OCI-LY3 (cell line): ENCODE measurements around the gene NR2F1-AS1.
A peak's percentile ranks its signal among the peaks of the same experiment; 100 is the strongest.

ENCODE experiments used
- H2AFZ ChIP-seq: fragments of 200-600, 300-600 bp; shearing (Covaris generic); 2 replicates; pipeline ENCODE4 v1.6.0; 2014; ENCODE audit warnings: antibody characterized with exemption, low read depth, low read length
- H3K27ac ChIP-seq: fragments of 200-600, 300-600 bp; sonication (generic); 2 replicates; pipeline ENCODE4 v1.5.1; 2014; ENCODE audit warnings: mild to moderate bottlenecking, low read length, moderate library complexity, mixed read lengths
- H3K27me3 ChIP-seq: fragments of 200-600, 300-600 bp; sonication (generic); 2 replicates; pipeline ENCODE4 v1.6.1; 2014; ENCODE audit warnings: low read depth, low read length, mixed read lengths
- H3K36me3 ChIP-seq: fragments of 200-600, 300-600 bp; sonication (generic); replicated peaks from 2 replicates; pipeline ENCODE3; 2014; ENCODE audit warnings: low read depth, low read length, mixed read lengths
- H3K4me1 ChIP-seq: fragments of 300-600, 200-600 bp; sonication (generic); 2 replicates; pipeline ENCODE4 v1.6.1; 2014; ENCODE audit warnings: low read length, mixed read lengths
- H3K4me2 ChIP-seq: fragments of 200-600, 300-600 bp; sonication (generic); 2 replicates; pipeline ENCODE4 v1.6.1; 2014; ENCODE audit warnings: low read length, mixed read lengths
- H3K4me3 ChIP-seq: fragments of 300-600, 200-600 bp; sonication (generic); 2 replicates; pipeline ENCODE4 v1.5.1; 2014; ENCODE audit warnings: antibody characterized with exemption, mild to moderate bottlenecking, low read length, moderate library complexity
- H3K79me2 ChIP-seq: fragments of 300-600, 200-600 bp; shearing (Covaris generic); 2 replicates; pipeline ENCODE4 v1.6.1; 2014; ENCODE audit warnings: mild to moderate bottlenecking, low read length, mixed read lengths
- H3K9ac ChIP-seq: fragments of 300-600, 200-600 bp; shearing (Covaris generic); 2 replicates; pipeline ENCODE4 v1.6.0; 2014; ENCODE audit warnings: mild to moderate bottlenecking, low read length, moderate library complexity
- H3K9me3 ChIP-seq: fragments of 200-600, 300-600 bp; shearing (Covaris generic); 2 replicates; pipeline ENCODE4 v1.6.1; 2014; ENCODE audit warnings: low read length, mixed read lengths; ENCODE audit not compliant: insufficient read depth
- H4K20me1 ChIP-seq: fragments of 200-600, 300-600 bp; sonication (generic); 2 replicates; pipeline ENCODE4 v1.6.1; 2016; ENCODE audit warnings: low read length, mixed read lengths; ENCODE audit not compliant: insufficient read depth
- EZH2phosphoT487 ChIP-seq: fragments of 200-600 bp; shearing (Covaris generic); IDR thresholded peaks from 2 replicates; pipeline ENCODE4 v1.6.1; 2018; ENCODE audit warnings: antibody characterized with exemption, mixed run types, low read depth
- TF ChIP-seq, protein P1 (sequence below): fragments of 200-600, 300-600 bp; sonication (generic); IDR thresholded peaks from 2 replicates; pipeline ENCODE4 v1.5.1; 2014; ENCODE audit warnings: antibody characterized with exemption, low read length, low read depth

The NR2F1-AS1 gene

DNA sequence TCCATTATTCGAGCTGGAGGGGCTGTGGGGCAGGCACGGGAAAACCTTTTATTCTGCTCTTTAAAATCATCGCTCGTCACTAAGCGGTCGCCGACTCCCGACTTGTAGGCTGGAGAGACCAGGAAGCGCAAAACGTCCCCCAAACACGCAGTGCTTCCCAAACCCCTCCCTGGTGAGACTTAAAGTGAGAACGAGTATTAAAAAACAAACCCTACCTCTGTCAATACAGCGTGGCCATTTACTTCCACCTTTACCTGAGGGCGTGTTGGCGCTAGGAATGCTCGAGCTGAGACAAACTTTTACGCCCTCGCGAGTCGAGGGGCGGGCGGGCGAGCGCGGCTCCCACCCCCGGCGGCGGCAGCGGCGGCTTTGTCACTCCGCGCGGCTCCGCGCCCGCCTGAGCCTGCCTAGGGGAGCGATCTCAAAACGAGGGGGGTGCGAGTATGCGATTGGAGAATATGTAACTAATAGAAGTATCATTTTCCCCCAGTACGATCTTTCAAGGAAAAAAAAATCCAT is at the start of gene NR2F1-AS1:
TSS of gene NR2F1-AS1 (minus strand) at position 293 of the 519 bp plus-strand sequence.
- no peaks in the 10 kb centered on the region for H3K79me2 ChIP-seq
- no peaks in the 10 kb centered on the region for H3K9me3 ChIP-seq
- peaks cover 3% of the 10 kb centered on the region; the same call in 1 of the 2 replicates for H3K4me1 ChIP-seq
- H3K27ac ChIP-seq: no peak within 1 kb of the TSS
- H3K27me3 ChIP-seq: no peaks in the 10 kb centered on the region
- peak within 1 kb of the TSS; percentile 88 for H3K4me3 ChIP-seq
- peak within 1 kb of the TSS; percentile 77 for H2AFZ ChIP-seq
- peak within 1 kb of the TSS; percentile 63 for H3K9ac ChIP-seq
- H4K20me1 ChIP-seq: no peaks in the 10 kb centered on the region
- H3K36me3 ChIP-seq: no peaks in the 10 kb centered on the region
- TF ChIP-seq, protein P1, sequence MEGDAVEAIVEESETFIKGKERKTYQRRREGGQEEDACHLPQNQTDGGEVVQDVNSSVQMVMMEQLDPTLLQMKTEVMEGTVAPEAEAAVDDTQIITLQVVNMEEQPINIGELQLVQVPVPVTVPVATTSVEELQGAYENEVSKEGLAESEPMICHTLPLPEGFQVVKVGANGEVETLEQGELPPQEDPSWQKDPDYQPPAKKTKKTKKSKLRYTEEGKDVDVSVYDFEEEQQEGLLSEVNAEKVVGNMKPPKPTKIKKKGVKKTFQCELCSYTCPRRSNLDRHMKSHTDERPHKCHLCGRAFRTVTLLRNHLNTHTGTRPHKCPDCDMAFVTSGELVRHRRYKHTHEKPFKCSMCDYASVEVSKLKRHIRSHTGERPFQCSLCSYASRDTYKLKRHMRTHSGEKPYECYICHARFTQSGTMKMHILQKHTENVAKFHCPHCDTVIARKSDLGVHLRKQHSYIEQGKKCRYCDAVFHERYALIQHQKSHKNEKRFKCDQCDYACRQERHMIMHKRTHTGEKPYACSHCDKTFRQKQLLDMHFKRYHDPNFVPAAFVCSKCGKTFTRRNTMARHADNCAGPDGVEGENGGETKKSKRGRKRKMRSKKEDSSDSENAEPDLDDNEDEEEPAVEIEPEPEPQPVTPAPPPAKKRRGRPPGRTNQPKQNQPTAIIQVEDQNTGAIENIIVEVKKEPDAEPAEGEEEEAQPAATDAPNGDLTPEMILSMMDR: no peak
- no peak for TF ChIP-seq EZH2phosphoT487
- peak within 1 kb of the TSS; percentile 94 for H3K4me2 ChIP-seq

- TF ChIP-seq EZH2phosphoT487: no peak
- TF ChIP-seq, protein P1: no peak
- Histone ChIP-seq H3K9me3 (no peaks in the 10 kb centered on the region), H3K27ac (no peak overlapping the region), H3K4me1 (peaks cover 8% of the 10 kb centered on the region; the same call in 1 of the 2 replicates), H3K36me3 (no peaks in the 10 kb centered on the region), H3K4me3 (no peak overlapping the region), H2AFZ (no peak overlapping the region), H3K9ac (no peak overlapping the region), H3K79me2 (no peaks in the 10 kb centered on the region), H4K20me1 (no peaks in the 10 kb centered on the region), H3K4me2 (no peak overlapping the region), H3K27me3 (no peaks in the 10 kb centered on the region)
These were observed 45.8 kb upstream of the NR2F1-AS1 start for GRCh38 chr5:93626801-93627200.

- no peaks in the 10 kb centered on the region for H3K36me3 ChIP-seq
- no peak overlapping the region for H2AFZ ChIP-seq
- no peak overlapping the region for H3K27ac ChIP-seq
- no peaks in the 10 kb centered on the region for H3K27me3 ChIP-seq
- H3K9me3 ChIP-seq: no peaks in the 10 kb centered on the region
- no peak overlapping the region for H3K9ac ChIP-seq
- H3K4me1 ChIP-seq: peaks cover 13% of the 10 kb centered on the region
- H3K79me2 ChIP-seq: no peaks in the 10 kb centered on the region
- no peak for TF ChIP-seq EZH2phosphoT487
- TF ChIP-seq, protein P1: no peak
- no peaks in the 10 kb centered on the region for H4K20me1 ChIP-seq
- no peak overlapping the region for H3K4me3 ChIP-seq
- no peak overlapping the region for H3K4me2 ChIP-seq
These were observed 42.1 kb upstream of the NR2F1-AS1 start for GRCh38 chr5:93623153-93623552.

GRCh38 chr5:93622240-93622885 is 41.3 kb upstream of the NR2F1-AS1 start:
- Histone ChIP-seq H3K4me1 (peaks cover 13% of the 10 kb centered on the region), H3K27me3 (no peaks in the 10 kb centered on the region), H3K79me2 (no peaks in the 10 kb centered on the region), H3K9me3 (no peaks in the 10 kb centered on the region), H3K36me3 (no peaks in the 10 kb centered on the region), H2AFZ (no peak overlapping the region), H3K27ac (no peak overlapping the region), H3K4me3 (peak overlapping the region; percentile 95), H4K20me1 (no peaks in the 10 kb centered on the region), H3K9ac (no peak overlapping the region), H3K4me2 (peak overlapping the region; percentile 64)
- TF ChIP-seq, protein P1: no peak
- TF ChIP-seq EZH2phosphoT487: no peak
